AG04450 (cell line): ENCODE results near the gene WBP2. TPM values are rescaled to one million over a fixed set of nuclear protein-coding genes. Genes with fewer than 3 reads are reported as not detected.

Experiments used
- CTCF ChIA-PET: fragments of 300-600, 350-600 bp; formaldehyde crosslinking; extraction: SDS; loops from one replicate; lab custom pipeline; 2022; ENCODE audit warnings: antibody characterized with exemption, inconsistent platforms; lab: Charles Lee
- POLR2A ChIA-PET: fragments of 350-600 bp; formaldehyde crosslinking; extraction: SDS; loops from one replicate; lab custom pipeline; 2021; ENCODE audit warnings: antibody characterized with exemption, inconsistent platforms; lab: Yijun Ruan, JAX
- DNase-seq: peaks from one replicate; pipeline ENCODE4 v3.0.0-alpha.2; 2011; ENCODE audit warnings: low read depth, low spot score
- H3K27ac ChIP-seq: one replicate; pipeline ENCODE4 v1.5.1; 2012; ENCODE audit warnings: low read depth, low read length, control low read depth
- H3K27me3 ChIP-seq: one replicate; pipeline ENCODE4 v1.6.0; 2012; ENCODE audit warnings: low read length; ENCODE audit not compliant: control insufficient read depth, insufficient read depth
- H3K4me3 ChIP-seq: 2 replicates; pipeline ENCODE4 v1.5.1; 2011; ENCODE audit warnings: mild to moderate bottlenecking, low read depth, low read length, control low read depth
- H3K9me3 ChIP-seq: 2 replicates; pipeline ENCODE4 v1.5.1; 2012; ENCODE audit warnings: low read length; ENCODE audit not compliant: control insufficient read depth, insufficient read depth
- polyA plus RNA-seq: library from polyadenylated mRNA; depleted of rRNA; stranded (reverse); fragments of >200 nt; gene quantifications from 2 replicates; pipeline ENCODE4 v1.2.3, GENCODE V29; 2011
- TF ChIP-seq, protein P1 (sequence below): IDR thresholded peaks from 2 replicates; pipeline ENCODE4 v1.5.1; 2011; ENCODE audit warnings: low read depth, low read length, control low read depth, inconsistent platforms

WBP2 gene
- polyA plus RNA-seq, 1 experiment, result 35.3 TPM

DNA sequence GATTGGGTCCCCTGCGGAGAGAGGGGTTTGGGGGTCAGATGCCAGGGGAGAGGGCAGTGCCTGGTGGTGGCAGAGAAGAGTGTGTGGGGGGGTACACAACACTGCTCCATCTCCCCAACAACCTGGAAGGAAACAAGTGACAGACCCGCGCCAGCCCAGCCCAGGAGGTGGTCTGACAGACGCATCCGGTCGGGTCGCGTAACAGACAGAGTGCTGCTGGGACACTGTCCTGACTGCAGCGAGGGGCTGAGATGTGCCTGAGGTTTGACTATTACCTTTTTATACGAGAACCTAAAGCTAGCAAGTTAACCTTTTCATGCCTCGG lies 27.1 kb downstream of the WBP2 start:
- Histone ChIP-seq H3K9me3 (no peaks in the 10 kb centered on the region; the same call in 1 of the 2 replicates), H3K27me3 (no peaks in the 10 kb centered on the region), H3K4me3 (no peak overlapping the region), H3K27ac (no peak overlapping the region)
- DNase-seq, result no peak
- ChIA-PET POLR2A (interaction anchor here (0.5 to 2.5 kb wide), 4 partner anchors 9 to 52 kb away, joined by 3 to 9 read pairs (median 4); no protein-coding TSS in a partner anchor), CTCF (interaction anchor here (0.6 to 2.8 kb wide), 9 partner anchors 9 to 75 kb away, joined by 3 to 13 read pairs (median 3); no protein-coding TSS in a partner anchor)
- TF ChIP-seq, protein P1, sequence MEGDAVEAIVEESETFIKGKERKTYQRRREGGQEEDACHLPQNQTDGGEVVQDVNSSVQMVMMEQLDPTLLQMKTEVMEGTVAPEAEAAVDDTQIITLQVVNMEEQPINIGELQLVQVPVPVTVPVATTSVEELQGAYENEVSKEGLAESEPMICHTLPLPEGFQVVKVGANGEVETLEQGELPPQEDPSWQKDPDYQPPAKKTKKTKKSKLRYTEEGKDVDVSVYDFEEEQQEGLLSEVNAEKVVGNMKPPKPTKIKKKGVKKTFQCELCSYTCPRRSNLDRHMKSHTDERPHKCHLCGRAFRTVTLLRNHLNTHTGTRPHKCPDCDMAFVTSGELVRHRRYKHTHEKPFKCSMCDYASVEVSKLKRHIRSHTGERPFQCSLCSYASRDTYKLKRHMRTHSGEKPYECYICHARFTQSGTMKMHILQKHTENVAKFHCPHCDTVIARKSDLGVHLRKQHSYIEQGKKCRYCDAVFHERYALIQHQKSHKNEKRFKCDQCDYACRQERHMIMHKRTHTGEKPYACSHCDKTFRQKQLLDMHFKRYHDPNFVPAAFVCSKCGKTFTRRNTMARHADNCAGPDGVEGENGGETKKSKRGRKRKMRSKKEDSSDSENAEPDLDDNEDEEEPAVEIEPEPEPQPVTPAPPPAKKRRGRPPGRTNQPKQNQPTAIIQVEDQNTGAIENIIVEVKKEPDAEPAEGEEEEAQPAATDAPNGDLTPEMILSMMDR, result no peak

GRCh38 chr17:75827308-75828075 lies 27.6 kb downstream of the WBP2 start:
- Histone ChIP-seq H3K4me3 (peak overlapping the region; percentile 32), H3K27ac (peak overlapping the region; percentile 11), H3K27me3 (no peaks in the 10 kb centered on the region), H3K9me3 (no peaks in the 10 kb centered on the region)
- TF ChIP-seq, protein P1, result peak; percentile 77
- DNase-seq, result no peak
- ChIA-PET POLR2A (interaction anchor here (0.6 to 2.5 kb wide), 5 partner anchors 28 to 51 kb away, joined by 3 to 17 read pairs (median 9); partner anchors contain the start of gene WBP2), CTCF (interaction anchor here (0.6 to 2.8 kb wide), 16 partner anchors 10 to 868 kb away, joined by 3 to 13 read pairs (median 4); partner anchors contain the start of genes GALK1 and WBP2)

- Histone ChIP-seq H3K9me3 (no peaks in the 10 kb centered on the region), H3K27ac (peak overlapping the region; percentile 11), H3K27me3 (no peaks in the 10 kb centered on the region), H3K4me3 (no peak overlapping the region)
- no peak for DNase-seq
- ChIA-PET CTCF (interaction anchor here (0.6 to 2.8 kb wide), 14 partner anchors 12 to 869 kb away, joined by 3 to 13 read pairs (median 4); partner anchors contain the start of genes GALK1 and WBP2), POLR2A (interaction anchor here (0.6 to 2.5 kb wide), 6 partner anchors 29 to 52 kb away, joined by 3 to 17 read pairs (median 7); partner anchors contain the start of gene WBP2)
- TF ChIP-seq, protein P1, result no peak
Measured at GRCh38 chr17:75826561-75827307, 28.4 kb downstream of the WBP2 start.

GRCh38 chr17:75825748-75826370 lies 29.3 kb downstream of the WBP2 start:
- POLR2A ChIA-PET, result interaction anchor here (0.8 to 1.5 kb wide), 4 partner anchors 11 to 52 kb away, joined by 3 to 17 read pairs (median 6); a partner anchor contains a TSS
- no peak for DNase-seq
- Histone ChIP-seq H3K4me3 (no peak overlapping the region), H3K27ac (no peak overlapping the region), H3K27me3 (no peaks in the 10 kb centered on the region), H3K9me3 (no peaks in the 10 kb centered on the region)
- CTCF ChIA-PET, result interaction anchor here (1.4 to 2.8 kb wide), 3 partner anchors 11 to 72 kb away, joined by 3 to 12 read pairs (median 9); no protein-coding TSS in a partner anchor
- TF ChIP-seq, protein P1, result no peak
